ENCODE results near the gene NSUN7. TPM values are rescaled to one million over a fixed set of nuclear protein-coding genes. Genes with fewer than 3 reads are reported as not detected.
A peak's percentile ranks its signal among the peaks of the same experiment; 100 is the strongest.

The NSUN7 gene
- total and polyA plus RNA-seq, 9 of the 15 experiments (the other 6 are each of a cell fraction or from before 2014, with no cell fraction given): not detected

GRCh38 chr4:40843696-40844095 is 93.9 kb downstream of the NSUN7 start (continued):
- peak; percentile 24; the same call in 1 of the 2 replicates for TF ChIP-seq REST (IDR thresholded peaks at IDR 0.05; ENCODE audit: borderline replicate concordance)
- no peak for TF ChIP-seq REST (CRISPR knock-in tag; IDR thresholded peaks at IDR 0.05; ENCODE audit: low read depth)
- no peak for TF ChIP-seq JUNB (CRISPR knock-in tag; conservative IDR thresholded peaks at IDR 0.05)
- no peak for TF ChIP-seq GATAD2B (IDR thresholded peaks at IDR 0.05; ENCODE audit: borderline replicate concordance)
- no peak for TF ChIP-seq ZBTB43 (CRISPR knock-in tag; IDR thresholded peaks at IDR 0.05)
- no peak for TF ChIP-seq MBD2 (IDR thresholded peaks at IDR 0.05; ENCODE audit: borderline replicate concordance, low read depth)
- TF ChIP-seq CREB3L1 (IDR thresholded peaks at IDR 0.05; ENCODE audit: borderline replicate concordance, low read depth): no peak
- 0 out of 2 replicates have a peak, but pooled peaks have one; percentile 42 for TF ChIP-seq SMARCA5 (IDR thresholded peaks at IDR 0.05)
- no peak for TF ChIP-seq CREBBP (IDR thresholded peaks at IDR 0.05; ENCODE audit: low read depth, low read length)
- TF ChIP-seq CBFA2T2 (conservative IDR thresholded peaks at IDR 0.05): no peak
- no peak for TF ChIP-seq KLF6 (CRISPR knock-in tag; IDR thresholded peaks at IDR 0.05; ENCODE audit: borderline replicate concordance)
- TF ChIP-seq FOXO4 (CRISPR knock-in tag; IDR thresholded peaks at IDR 0.05): no peak
- no peak for TF ChIP-seq ETS2 (tag; IDR thresholded peaks at IDR 0.05; ENCODE audit: borderline replicate concordance, poor library complexity, severe bottlenecking)

Data from K562 (cell line).